ENCODE measurements around the gene IMMP2L. TPM values are rescaled to one million over a fixed set of nuclear protein-coding genes. Genes with fewer than 3 reads are reported as not detected.

IMMP2L gene
- total RNA-seq, 1 donor from 2014 or later, result 19.0 TPM

GRCh38 chr7:111439977-111440376 lies 122.3 kb downstream of the IMMP2L start:
- Histone ChIP-seq H3K4me3 (ENCODE audit: low read depth, low read length) (no peak overlapping the region), H3K36me3 (ENCODE audit: control insufficient read depth, insufficient read depth, low read length) (peaks cover 1% of the 10 kb centered on the region), H3K27me3 (ENCODE audit: control insufficient read depth, insufficient read depth, low read length) (no peaks in the 10 kb centered on the region)
- DNase-seq (ENCODE audit: low read depth) (no peak), FAIRE-seq (no peak)
- TF ChIP-seq CTCF (IDR thresholded peaks at IDR 0.05; ENCODE audit: insufficient read depth, low read length, severe bottlenecking), result no peak

- Histone ChIP-seq H3K27me3 (ENCODE audit: control insufficient read depth, insufficient read depth, low read length) (no peaks in the 10 kb centered on the region), H3K4me3 (ENCODE audit: low read depth, low read length) (no peak overlapping the region), H3K36me3 (ENCODE audit: control insufficient read depth, insufficient read depth, low read length) (peaks cover 1% of the 10 kb centered on the region)
- no peak for TF ChIP-seq CTCF (IDR thresholded peaks at IDR 0.05; ENCODE audit: insufficient read depth, low read length, severe bottlenecking)
- FAIRE-seq (no peak), DNase-seq (ENCODE audit: low read depth) (peak; percentile 74)
These were observed 123.7 kb downstream of the IMMP2L start for GRCh38 chr7:111438369-111439289.

- DNase-seq (ENCODE audit: low read depth) (no peak), FAIRE-seq (no peak)
- H3K27me3 ChIP-seq (ENCODE audit: control insufficient read depth, insufficient read depth, low read length), result no peaks in the 10 kb centered on the region
- peaks cover 1% of the 10 kb centered on the region for H3K36me3 ChIP-seq (ENCODE audit: control insufficient read depth, insufficient read depth, low read length)
- TF ChIP-seq CTCF (IDR thresholded peaks at IDR 0.05; ENCODE audit: insufficient read depth, low read length, severe bottlenecking), result no peak
- no peak overlapping the region for H3K4me3 ChIP-seq (ENCODE audit: low read depth, low read length)
These were observed 124.6 kb downstream of the IMMP2L start for GRCh38 chr7:111437736-111438135.

GRCh38 chr7:111436608-111437007 lies 125.7 kb downstream of the IMMP2L start:
- Histone ChIP-seq H3K4me3 (ENCODE audit: low read depth, low read length) (no peak overlapping the region), H3K27me3 (ENCODE audit: control insufficient read depth, insufficient read depth, low read length) (no peaks in the 10 kb centered on the region), H3K36me3 (ENCODE audit: control insufficient read depth, insufficient read depth, low read length) (peaks cover 1% of the 10 kb centered on the region)
- TF ChIP-seq CTCF (IDR thresholded peaks at IDR 0.05; ENCODE audit: insufficient read depth, low read length, severe bottlenecking), result no peak
- DNase-seq (ENCODE audit: low read depth) (no peak), FAIRE-seq (no peak)

- DNase-seq (ENCODE audit: low read depth) (no peak), FAIRE-seq (no peak)
- peaks cover 1% of the 10 kb centered on the region for H3K36me3 ChIP-seq (ENCODE audit: control insufficient read depth, insufficient read depth, low read length)
- H3K27me3 ChIP-seq (ENCODE audit: control insufficient read depth, insufficient read depth, low read length), result no peaks in the 10 kb centered on the region
- no peak for TF ChIP-seq CTCF (IDR thresholded peaks at IDR 0.05; ENCODE audit: insufficient read depth, low read length, severe bottlenecking)
- no peak overlapping the region for H3K4me3 ChIP-seq (ENCODE audit: low read depth, low read length)
These were observed 128.9 kb downstream of the IMMP2L start for GRCh38 chr7:111433426-111433825.
